KOPT-K1 (cell line): Measurements from ENCODE around the gene GATAD2A.
"Not testable (repeated sequence)": the region's sequence is repeated elsewhere in the genome, so short reads cannot be mapped to it uniquely, and the experiment has no call there.

Experiments used
- H3K27ac ChIP-seq: fragments of 200-600 bp; sonication (generic); 2 replicates; pipeline ENCODE4 v1.5.1; 2016; ENCODE audit warnings: antibody characterized with exemption, mild to moderate bottlenecking, low read depth, low read length; ENCODE audit not compliant: poor library complexity, severe bottlenecking
- H3K36me3 ChIP-seq: fragments of 200-600 bp; sonication (generic); 2 replicates; pipeline ENCODE4 v1.5.1; 2017; ENCODE audit warnings: antibody characterized with exemption, mild to moderate bottlenecking, low read length, moderate library complexity; ENCODE audit not compliant: insufficient read depth
- H3K9me3 ChIP-seq: fragments of 200-600 bp; sonication (generic); 2 replicates; pipeline ENCODE4 v1.5.1; 2017; ENCODE audit warnings: antibody characterized with exemption, low read length, mild to moderate bottlenecking; ENCODE audit not compliant: insufficient read depth, poor library complexity, severe bottlenecking

The GATAD2A gene

GRCh38 chr19:19404879-19405860 is at the start of gene GATAD2A:
GATAD2A (plus strand) TSS chr19:19405675; CDS start chr19:19465346, 59,671 bp downstream.
- peaks cover 10% of the 10 kb centered on the region; the same call in 1 of the 2 replicates for H3K36me3 ChIP-seq
- H3K9me3 ChIP-seq, result no peaks in the 10 kb centered on the region
- H3K27ac ChIP-seq, result peak within 1 kb of the TSS; percentile 81

- peaks cover 65% of the 10 kb centered on the region for H3K36me3 ChIP-seq
- no peaks in the 10 kb centered on the region for H3K9me3 ChIP-seq
- no peak overlapping the region for H3K27ac ChIP-seq
These were observed 49.0 kb upstream of the GATAD2A start for GRCh38 chr19:19356500-19356899.

- no peak overlapping the region for H3K27ac ChIP-seq
- peaks cover 59% of the 10 kb centered on the region for H3K36me3 ChIP-seq
- H3K9me3 ChIP-seq, result no peaks in the 10 kb centered on the region
These were observed 48.4 kb upstream of the GATAD2A start for GRCh38 chr19:19356901-19357566.

- Histone ChIP-seq H3K9me3 (no peaks in the 10 kb centered on the region), H3K27ac (no peak overlapping the region), H3K36me3 (peaks cover 18% of the 10 kb centered on the region; the same call in 1 of the 2 replicates)
These were observed 44.3 kb upstream of the GATAD2A start for GRCh38 chr19:19361075-19361594.

GRCh38 chr19:19362075-19362474 is 43.4 kb upstream of the GATAD2A start:
- Histone ChIP-seq H3K27ac (no peak overlapping the region), H3K9me3 (no peaks in the 10 kb centered on the region), H3K36me3 (peaks cover 9% of the 10 kb centered on the region; the same call in 1 of the 2 replicates)

- Histone ChIP-seq H3K27ac (peak overlapping the region; percentile 5), H3K36me3 (no peaks in the 10 kb centered on the region), H3K9me3 (no peaks in the 10 kb centered on the region)
These were observed 38.8 kb upstream of the GATAD2A start for GRCh38 chr19:19366434-19367396.

GRCh38 chr19:19368087-19368486 is 37.4 kb upstream of the GATAD2A start:
- no peak overlapping the region for H3K27ac ChIP-seq

GRCh38 chr19:19371059-19371458 is 34.4 kb upstream of the GATAD2A start:
- no peak overlapping the region for H3K27ac ChIP-seq

More at GRCh38 chr19:19368087-19368486, 37.4 kb upstream of the GATAD2A start:
- H3K36me3 ChIP-seq, result no peaks in the 10 kb centered on the region
- no peaks in the 10 kb centered on the region for H3K9me3 ChIP-seq

GRCh38 chr19:19372656-19373416 is 32.6 kb upstream of the GATAD2A start:
- Histone ChIP-seq H3K36me3 (no peaks in the 10 kb centered on the region), H3K9me3 (no peaks in the 10 kb centered on the region), H3K27ac (peak overlapping the region; percentile 2)

More at GRCh38 chr19:19371059-19371458, 34.4 kb upstream of the GATAD2A start:
- Histone ChIP-seq H3K36me3 (no peaks in the 10 kb centered on the region), H3K9me3 (no peaks in the 10 kb centered on the region)

GRCh38 chr19:19379527-19379926 is 25.9 kb upstream of the GATAD2A start:
- H3K9me3 ChIP-seq, result no peaks in the 10 kb centered on the region
- no peaks in the 10 kb centered on the region for H3K36me3 ChIP-seq
- H3K27ac ChIP-seq, result no peak overlapping the region

- H3K9me3 ChIP-seq, H3K27ac ChIP-seq, H3K36me3 ChIP-seq: not testable (repeated sequence)
These were observed 25.2 kb upstream of the GATAD2A start for GRCh38 chr19:19380316-19380715.

- Histone ChIP-seq H3K27ac (no peak overlapping the region), H3K36me3 (no peaks in the 10 kb centered on the region), H3K9me3 (no peaks in the 10 kb centered on the region)
These were observed 24.2 kb upstream of the GATAD2A start for GRCh38 chr19:19381007-19381926.

- Histone ChIP-seq H3K9me3 (no peaks in the 10 kb centered on the region), H3K27ac (no peak overlapping the region), H3K36me3 (no peaks in the 10 kb centered on the region)
These were observed 23.4 kb upstream of the GATAD2A start for GRCh38 chr19:19382118-19382517.
